ENCODE measurements around the gene COL9A3. TPM values are rescaled to one million over a fixed set of nuclear protein-coding genes. Genes with fewer than 3 reads are reported as not detected.

COL9A3 gene
- total RNA-seq, 6 experiments from 2014 or later, result 1.5 to 7.6 (median 3.5) TPM

DNA sequence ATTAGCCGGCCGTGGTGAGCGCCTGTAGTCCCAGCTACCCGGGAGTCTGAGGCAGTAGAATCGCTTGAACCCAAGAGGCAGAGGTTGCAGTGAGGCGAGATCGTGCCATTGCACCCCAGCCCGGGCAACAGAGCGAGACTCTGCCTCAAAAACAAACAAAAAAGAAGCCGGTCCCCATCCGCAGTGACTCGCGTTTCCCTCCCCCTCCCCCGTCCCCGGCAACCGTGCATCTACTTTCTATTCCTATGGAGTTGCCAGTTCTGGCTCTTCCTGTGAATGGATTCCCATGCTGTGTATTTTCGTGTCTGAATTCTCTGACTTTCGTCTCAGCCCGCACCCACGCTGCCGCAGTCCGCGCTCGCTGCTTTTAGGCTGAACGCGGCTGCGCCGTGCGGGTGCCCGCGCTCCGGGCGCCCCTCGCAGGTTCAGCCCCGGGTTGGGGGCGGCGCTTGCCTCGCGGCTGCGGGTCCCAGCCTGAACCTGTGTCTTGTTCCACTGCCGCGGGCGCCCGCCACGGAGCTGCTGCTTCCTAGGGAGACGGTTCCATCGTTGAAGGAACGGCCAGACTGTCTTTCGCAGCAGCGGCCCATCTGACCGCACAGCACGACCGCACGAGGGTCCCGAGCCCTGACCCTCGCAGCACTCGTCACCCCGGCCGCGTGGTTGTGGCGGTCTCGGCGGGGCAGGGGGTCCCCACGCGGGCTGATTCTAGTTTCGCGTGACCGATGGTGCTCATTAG is 21.7 kb upstream of the COL9A3 start:
- Histone ChIP-seq H3K27ac (peak overlapping the region; percentile 74 to 94 (median 80)), H3K27me3 (no peaks in the 10 kb centered on the region), H3K36me3 (peaks cover 0 to 18% (median 8%) of the 10 kb centered on the region in 4 donors), H3K4me3 (peak overlapping the region; percentile 35 to 88 (median 51)), H3K4me1 (peaks cover 0 to 31% (median 12%) of the 10 kb centered on the region in 4 donors), H3K9me3 (no peaks in the 10 kb centered on the region)
- intact Hi-C loops (cut with DNase I), result no loop called here
- peak in 2 of 3 donors; percentile 66 to 75 for DNase-seq
- 0% methylated on average over 33 of the region's 68 CpGs for WGBS (ENCODE audit: insufficient coverage, low coverage, low lambda C conversion rate, missing lambda C conversion rate)
- ATAC-seq, result peak in 1 of 4 donors; percentile 0
- TF ChIP-seq POLR2A (IDR thresholded peaks at IDR 0.05) (no peak), CTCF (IDR thresholded peaks at IDR 0.05) (no peak)

DNA sequence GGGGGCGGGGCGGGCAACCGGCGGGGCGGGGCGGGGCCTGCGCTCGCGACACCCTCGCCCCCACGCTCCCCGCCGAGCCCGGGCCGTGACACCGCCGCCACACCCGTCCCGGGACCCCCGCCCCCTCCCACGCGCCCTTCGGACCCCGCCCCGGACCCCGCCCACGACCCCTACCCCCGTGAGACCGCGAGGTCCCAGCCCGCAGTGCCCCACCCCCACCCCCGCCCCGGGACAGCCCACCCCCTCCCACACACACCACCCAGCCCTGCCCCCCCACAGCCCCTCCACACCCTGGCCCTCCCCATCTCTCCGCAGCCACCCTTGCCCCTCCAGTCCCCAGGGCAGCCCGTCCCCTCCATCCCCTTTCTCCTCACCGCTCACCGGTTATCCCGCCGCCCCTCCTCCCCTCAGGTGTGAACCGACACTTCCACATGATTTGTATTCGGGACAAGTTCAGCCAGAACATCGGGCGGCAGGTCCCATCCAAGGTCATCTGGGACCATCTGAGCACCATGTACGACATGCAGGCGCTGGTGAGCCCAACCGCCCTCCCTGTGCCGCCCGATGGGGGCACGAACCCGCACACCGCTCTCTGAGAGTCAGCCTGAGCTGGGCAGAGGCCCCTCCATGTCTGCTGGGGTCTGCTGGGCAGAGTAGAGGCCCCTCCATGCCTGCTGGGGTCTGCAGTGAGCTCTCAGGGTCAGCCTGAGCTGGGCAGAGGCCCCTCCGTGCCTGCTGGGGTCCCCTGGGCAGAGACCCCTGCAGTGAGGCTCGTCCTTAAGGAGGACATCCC is 20.0 kb upstream of the COL9A3 start:
- TF ChIP-seq CTCF (IDR thresholded peaks at IDR 0.05), result no peak
- TF ChIP-seq POLR2A (IDR thresholded peaks at IDR 0.05), result no peak
- Histone ChIP-seq H3K4me1 (peaks cover 0 to 31% (median 12%) of the 10 kb centered on the region in 4 donors), H3K9me3 (no peaks in the 10 kb centered on the region), H3K4me3 (peak overlapping the region; percentile 59 to 88 (median 66)), H3K27ac (peak overlapping the region; percentile 87 to 94 (median 89)), H3K36me3 (peaks cover 0 to 26% (median 9%) of the 10 kb centered on the region in 4 donors), H3K27me3 (no peaks in the 10 kb centered on the region)
- intact Hi-C loops (cut with DNase I), result no loop called here
- ATAC-seq (no peak), DNase-seq (no peak)
- 5% methylated on average over 7 of the region's 53 CpGs for WGBS (ENCODE audit: insufficient coverage, low coverage, low lambda C conversion rate, missing lambda C conversion rate)

GRCh38 chr20:62797671-62798532 is 18.9 kb upstream of the COL9A3 start:
- peak; percentile 15 to 40 (median 29) for ATAC-seq
- peak overlapping the region in 1 of 3 donors; percentile 23 for H3K4me3 ChIP-seq
- TF ChIP-seq POLR2A (IDR thresholded peaks at IDR 0.05) (no peak), CTCF (IDR thresholded peaks at IDR 0.05) (no peak)
- H3K9me3 ChIP-seq, result no peaks in the 10 kb centered on the region
- intact Hi-C loops (cut with DNase I), result no loop called here
- H3K27ac ChIP-seq, result peak overlapping the region; percentile 38 to 86 (median 83)
- no peaks in the 10 kb centered on the region for H3K27me3 ChIP-seq
- DNase-seq, result peak; percentile 73 to 86 (median 84)
- peaks cover 0 to 26% (median 9%) of the 10 kb centered on the region in 4 donors for H3K36me3 ChIP-seq
- 35% methylated on average over 15 of the region's 26 CpGs for WGBS (ENCODE audit: insufficient coverage, low coverage, low lambda C conversion rate, missing lambda C conversion rate)
- peaks cover 0 to 31% (median 12%) of the 10 kb centered on the region in 4 donors for H3K4me1 ChIP-seq

DNA sequence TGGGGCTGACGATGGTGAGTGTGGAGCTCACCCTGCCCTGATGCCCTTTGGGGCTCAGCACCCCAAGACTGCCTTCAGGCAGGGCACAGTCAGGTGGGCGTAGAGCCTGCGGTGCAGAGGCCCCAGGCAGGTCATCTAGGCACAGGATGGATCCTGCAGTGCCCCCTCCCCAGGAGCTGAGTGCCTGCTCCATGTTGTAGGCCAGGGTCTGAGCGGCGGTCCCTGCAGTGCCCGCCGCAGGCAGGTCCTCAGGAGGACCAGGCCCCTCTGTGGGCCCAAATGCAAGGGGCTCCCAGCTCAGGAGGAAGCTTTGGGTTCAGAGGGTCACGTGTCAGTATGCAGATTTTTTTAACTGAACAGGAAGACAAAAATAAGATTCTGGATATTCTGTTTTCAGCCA is 17.8 kb upstream of the COL9A3 start:
- peaks cover 0 to 26% (median 9%) of the 10 kb centered on the region in 4 donors for H3K36me3 ChIP-seq
- no peaks in the 10 kb centered on the region for H3K9me3 ChIP-seq
- DNase-seq, result no peak
- intact Hi-C loops (cut with DNase I), result no loop called here
- H3K4me1 ChIP-seq, result peaks cover 0 to 38% (median 12%) of the 10 kb centered on the region in 4 donors
- ATAC-seq, result no peak
- TF ChIP-seq CTCF (IDR thresholded peaks at IDR 0.05), result no peak
- peak overlapping the region in 1 of 3 donors; percentile 86 for H3K27ac ChIP-seq
- H3K27me3 ChIP-seq, result no peaks in the 10 kb centered on the region
- no peak overlapping the region for H3K4me3 ChIP-seq
- 64% methylated on average over 1 of the region's 8 CpGs for WGBS (ENCODE audit: insufficient coverage, low coverage, low lambda C conversion rate, missing lambda C conversion rate)
